ENCODE data around the gene ASTL. TPM values are rescaled to one million over a fixed set of nuclear protein-coding genes. Genes with fewer than 3 reads are reported as not detected.

Gene ASTL
- not detected in 2 replicates for total RNA-seq (2014; rRNA removed; shearing (Covaris generic))

DNA sequence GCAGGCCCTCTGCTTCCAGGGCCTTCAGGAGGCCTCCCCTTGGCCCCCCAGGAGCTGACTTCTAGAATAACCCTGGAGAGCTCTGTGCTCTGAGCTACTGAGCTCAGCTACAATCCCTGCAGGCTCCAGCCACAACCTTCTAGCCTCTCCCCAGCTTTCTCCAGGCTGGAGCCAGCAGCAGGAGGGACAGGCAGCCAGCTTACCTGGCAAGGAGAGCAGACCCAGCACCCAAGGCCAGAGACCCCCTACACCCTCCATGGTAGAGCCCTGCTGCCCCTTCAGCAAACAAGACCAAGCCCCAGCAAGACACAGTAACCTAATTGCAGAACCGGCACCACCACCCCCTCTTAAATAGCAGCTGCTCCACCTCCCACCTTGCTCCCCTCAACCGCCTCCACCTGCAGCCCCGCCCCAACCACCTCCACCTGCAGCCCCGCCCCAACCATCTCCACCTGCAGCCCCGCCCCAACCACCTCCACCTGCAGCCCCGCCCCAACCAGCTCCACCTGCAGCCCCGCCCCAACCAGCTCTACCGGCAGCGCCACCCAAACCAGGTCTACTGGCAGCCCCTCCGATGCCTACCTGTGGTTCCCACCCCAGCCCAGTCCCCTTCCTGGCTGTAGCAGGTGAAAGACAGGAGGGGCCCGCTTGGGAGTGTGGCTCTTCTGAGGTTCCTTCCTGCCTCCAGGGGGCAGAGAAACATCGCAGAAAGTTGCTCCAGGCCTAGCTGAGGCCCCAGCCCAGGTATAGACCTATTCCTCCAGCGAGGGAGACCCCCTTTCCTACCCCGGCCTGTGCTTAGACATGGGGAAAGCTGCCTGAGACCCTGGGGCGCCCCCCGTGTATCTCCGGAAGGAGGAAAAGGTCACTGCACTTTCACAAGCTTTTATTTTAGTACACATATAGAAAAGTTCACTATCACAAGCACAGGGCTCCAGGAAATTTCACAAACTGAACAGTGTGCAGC is at the start of gene ASTL:
Gene ASTL (minus strand): TSS at position 324 of the 967 bp plus-strand sequence. CDS start 66 bp downstream, at position 258.
- peak; percentile 42 to 58 for DNase-seq

DNA sequence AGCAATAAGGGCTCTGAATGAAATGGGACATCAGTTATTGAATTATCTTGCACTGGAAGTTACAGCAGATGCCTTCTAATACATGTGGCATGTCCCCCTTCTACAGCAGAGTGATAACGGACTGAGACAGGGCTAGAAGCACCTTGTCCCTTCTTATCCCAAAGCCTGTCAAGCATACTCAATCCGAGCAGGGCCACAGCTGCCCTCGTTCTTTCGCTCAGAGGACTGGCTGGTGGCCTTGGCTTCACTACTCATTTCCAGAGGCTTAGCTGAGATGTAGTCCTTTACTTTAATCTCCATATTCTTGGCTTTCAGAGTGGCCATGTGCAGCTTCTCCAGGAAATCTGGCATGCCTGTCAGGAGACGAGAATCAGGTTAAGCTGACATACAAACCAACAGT is 48.3 kb upstream of the ASTL start:
- no peak overlapping the region for H3K27ac ChIP-seq
- H3K9me3 ChIP-seq (replicated peaks): no peaks in the 10 kb centered on the region
- H3K27me3 ChIP-seq: no peaks in the 10 kb centered on the region
- H3K36me3 ChIP-seq: peaks cover 68% of the 10 kb centered on the region
- H3K4me1 ChIP-seq: no peaks in the 10 kb centered on the region
- H3K4me3 ChIP-seq: no peak overlapping the region
- DNase-seq: no peak

More for the DNA sequence above, at the start of gene ASTL:
- peaks cover 7% of the 10 kb centered on the region; the same call in 1 of the 2 replicates for H3K4me1 ChIP-seq
- H3K36me3 ChIP-seq: no peaks in the 10 kb centered on the region
- no peak within 1 kb of the TSS for H3K27ac ChIP-seq
- no peaks in the 10 kb centered on the region for H3K9me3 ChIP-seq (replicated peaks)
- no peak within 1 kb of the TSS for H3K4me3 ChIP-seq
- H3K27me3 ChIP-seq: no peaks in the 10 kb centered on the region; the same call in 1 of the 2 replicates

DNA sequence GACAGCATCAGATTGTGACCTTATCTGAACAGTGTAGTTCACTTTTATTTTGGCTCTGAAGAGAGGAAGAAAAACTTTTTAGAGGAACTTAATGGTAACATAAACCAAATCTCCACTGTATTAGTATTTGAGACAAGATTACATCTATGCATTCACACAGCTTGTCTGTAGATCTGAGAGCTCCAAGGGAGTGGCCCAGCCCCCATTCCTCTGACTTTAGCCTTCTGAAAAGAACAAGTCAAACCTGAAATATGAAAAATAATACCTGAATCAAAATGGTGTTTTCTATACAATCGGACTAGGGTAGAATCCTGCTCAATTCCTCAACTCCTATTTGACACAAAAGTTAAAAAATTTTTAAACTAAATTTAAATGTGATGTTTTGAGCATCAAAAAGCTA is 47.2 kb upstream of the ASTL start:
- H3K27me3 ChIP-seq: no peaks in the 10 kb centered on the region
- no peaks in the 10 kb centered on the region for H3K9me3 ChIP-seq (replicated peaks)
- H3K4me3 ChIP-seq: no peak overlapping the region
- no peak for DNase-seq
- peaks cover 59% of the 10 kb centered on the region for H3K36me3 ChIP-seq
- no peaks in the 10 kb centered on the region for H3K4me1 ChIP-seq
- no peak overlapping the region for H3K27ac ChIP-seq

DNA sequence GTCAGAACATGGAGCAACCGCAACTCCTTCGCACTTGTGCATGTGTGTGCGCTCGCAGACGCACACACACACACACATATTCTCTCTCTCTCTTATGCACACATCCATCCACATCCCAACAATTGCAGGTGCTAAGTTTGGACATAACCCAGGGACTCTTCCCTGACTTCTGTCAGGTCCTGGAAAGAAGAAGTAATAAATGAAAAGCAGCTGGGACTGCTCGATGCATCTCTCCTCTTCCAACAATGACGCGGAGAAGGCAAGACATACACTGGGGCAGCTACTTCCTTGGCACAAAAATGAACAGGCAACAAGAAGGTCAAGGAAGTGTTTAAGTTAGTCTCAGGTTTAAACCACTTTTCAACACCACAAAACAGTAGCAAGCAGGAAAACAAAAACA is 46.7 kb upstream of the ASTL start:
- H3K4me1 ChIP-seq: no peaks in the 10 kb centered on the region
- peaks cover 59% of the 10 kb centered on the region for H3K36me3 ChIP-seq
- no peaks in the 10 kb centered on the region for H3K27me3 ChIP-seq
- DNase-seq: no peak
- no peak overlapping the region for H3K27ac ChIP-seq
- H3K9me3 ChIP-seq (replicated peaks): no peaks in the 10 kb centered on the region
- H3K4me3 ChIP-seq: no peak overlapping the region

DNA sequence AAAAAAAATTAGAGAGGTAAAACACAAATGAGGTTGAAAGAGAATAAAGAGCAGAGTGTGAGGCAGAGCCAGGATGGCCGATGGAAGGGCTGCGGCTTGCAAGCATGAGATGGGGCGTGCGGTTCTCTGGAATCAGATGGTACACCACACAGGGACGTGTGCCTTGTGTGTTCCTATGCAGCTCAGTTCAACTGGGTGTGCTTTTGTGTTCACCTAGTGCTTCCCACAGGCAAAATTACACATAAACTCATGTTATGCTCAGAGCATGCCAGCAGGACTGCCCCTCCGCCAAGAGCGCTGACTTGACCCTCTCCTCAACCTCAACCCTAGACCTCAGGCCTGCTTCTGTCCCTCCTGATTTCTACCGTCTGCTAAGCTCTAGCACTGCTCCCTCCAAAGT is 45.9 kb upstream of the ASTL start:
- H3K9me3 ChIP-seq (replicated peaks): no peaks in the 10 kb centered on the region
- H3K27ac ChIP-seq: no peak overlapping the region
- H3K4me3 ChIP-seq: no peak overlapping the region
- no peaks in the 10 kb centered on the region for H3K27me3 ChIP-seq
- H3K4me1 ChIP-seq: no peaks in the 10 kb centered on the region
- DNase-seq: no peak
- peaks cover 52% of the 10 kb centered on the region for H3K36me3 ChIP-seq

DNA sequence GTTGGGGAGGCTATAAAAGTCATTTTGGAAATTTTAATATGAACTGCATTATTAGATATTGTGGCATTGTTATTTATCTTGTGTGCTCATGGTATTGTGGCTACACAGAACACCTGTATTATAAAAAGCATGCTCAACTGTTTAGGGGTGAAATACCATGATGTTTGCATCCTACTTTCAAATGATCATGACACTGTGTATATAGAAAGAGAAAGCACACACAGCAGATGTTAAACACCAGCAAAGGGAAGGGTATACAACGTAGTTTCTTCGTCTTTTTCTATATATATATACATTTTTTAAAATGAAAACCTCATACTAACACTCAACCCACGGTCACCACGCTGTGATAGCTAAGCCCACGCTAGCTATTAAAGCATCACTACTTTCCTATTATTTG is 43.2 kb upstream of the ASTL start:
- no peaks in the 10 kb centered on the region for H3K4me1 ChIP-seq
- no peak overlapping the region for H3K4me3 ChIP-seq
- H3K27ac ChIP-seq: no peak overlapping the region
- no peaks in the 10 kb centered on the region for H3K9me3 ChIP-seq (replicated peaks)
- no peaks in the 10 kb centered on the region for H3K27me3 ChIP-seq
- DNase-seq: no peak
- peaks cover 28% of the 10 kb centered on the region for H3K36me3 ChIP-seq

DNA sequence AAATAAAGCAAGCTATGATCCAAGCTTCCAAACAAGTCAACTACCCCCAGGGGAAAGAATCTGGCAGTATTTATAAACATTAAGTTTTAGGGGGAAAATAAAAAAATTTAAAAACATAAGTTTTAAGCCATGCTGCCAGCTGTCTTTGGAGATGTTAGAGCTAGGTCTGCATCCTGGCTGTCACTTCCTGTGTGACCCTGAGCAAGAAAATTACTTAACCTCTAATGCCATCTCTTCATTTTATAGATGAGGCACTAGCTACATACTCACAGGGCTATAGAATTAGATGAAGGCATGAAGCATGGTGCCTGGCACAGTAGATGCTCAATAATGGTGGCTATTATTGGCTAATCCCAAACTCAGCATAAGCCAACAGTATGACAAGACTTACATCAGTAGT is 42.2 kb upstream of the ASTL start:
- Histone ChIP-seq H3K27me3 (no peaks in the 10 kb centered on the region), H3K4me1 (no peaks in the 10 kb centered on the region), H3K27ac (no peak overlapping the region), H3K36me3 (peaks cover 18% of the 10 kb centered on the region), H3K4me3 (no peak overlapping the region), H3K9me3 (replicated peaks) (no peaks in the 10 kb centered on the region)
- DNase-seq: no peak

DNA sequence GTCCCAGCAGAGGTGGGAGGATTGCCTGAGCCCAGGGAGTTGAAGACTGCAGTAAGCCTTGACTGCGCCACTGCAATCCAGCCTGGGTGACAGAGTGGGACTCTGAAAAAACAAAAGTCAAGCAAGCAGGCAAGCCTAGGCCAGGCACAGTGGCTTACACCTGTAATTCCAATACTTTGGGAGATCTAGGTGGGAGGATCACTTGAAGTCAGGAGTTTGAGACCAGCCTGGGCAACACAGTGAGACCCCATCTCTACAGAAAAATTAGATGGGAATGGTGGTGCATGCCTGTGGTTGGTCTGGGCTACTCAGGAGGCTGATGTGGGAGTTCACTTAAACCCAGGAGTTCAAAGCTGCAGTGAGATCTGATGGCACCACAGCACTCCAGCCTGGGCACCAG is 41.7 kb upstream of the ASTL start:
- Histone ChIP-seq H3K27ac (no peak overlapping the region), H3K4me1 (no peaks in the 10 kb centered on the region), H3K9me3 (replicated peaks) (no peaks in the 10 kb centered on the region), H3K27me3 (no peaks in the 10 kb centered on the region), H3K36me3 (peaks cover 13% of the 10 kb centered on the region), H3K4me3 (no peak overlapping the region)
- no peak for DNase-seq

DNA sequence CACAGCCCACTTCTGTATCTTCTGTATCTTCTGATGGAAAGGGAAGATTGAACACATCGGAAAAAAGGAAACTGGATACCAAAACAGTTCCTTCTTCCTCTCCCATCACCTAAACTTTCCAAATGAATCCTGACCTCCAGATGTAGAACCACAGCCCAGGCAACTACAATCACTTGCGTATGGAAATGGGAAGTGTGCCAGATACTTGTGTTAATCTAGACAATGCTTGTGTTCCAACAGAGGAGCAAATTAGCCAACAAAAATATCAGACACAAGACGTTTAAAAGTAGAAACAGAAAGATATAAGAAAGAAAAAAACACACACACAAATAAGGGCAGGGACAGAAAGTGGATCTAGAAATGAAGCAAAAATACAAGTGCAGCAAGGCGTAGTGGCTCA is 38.4 kb upstream of the ASTL start:
- no peaks in the 10 kb centered on the region for H3K36me3 ChIP-seq
- DNase-seq: no peak
- no peak overlapping the region for H3K4me3 ChIP-seq
- H3K27me3 ChIP-seq: no peaks in the 10 kb centered on the region
- H3K4me1 ChIP-seq: no peaks in the 10 kb centered on the region
- no peak overlapping the region for H3K27ac ChIP-seq
- H3K9me3 ChIP-seq (replicated peaks): no peaks in the 10 kb centered on the region

DNA sequence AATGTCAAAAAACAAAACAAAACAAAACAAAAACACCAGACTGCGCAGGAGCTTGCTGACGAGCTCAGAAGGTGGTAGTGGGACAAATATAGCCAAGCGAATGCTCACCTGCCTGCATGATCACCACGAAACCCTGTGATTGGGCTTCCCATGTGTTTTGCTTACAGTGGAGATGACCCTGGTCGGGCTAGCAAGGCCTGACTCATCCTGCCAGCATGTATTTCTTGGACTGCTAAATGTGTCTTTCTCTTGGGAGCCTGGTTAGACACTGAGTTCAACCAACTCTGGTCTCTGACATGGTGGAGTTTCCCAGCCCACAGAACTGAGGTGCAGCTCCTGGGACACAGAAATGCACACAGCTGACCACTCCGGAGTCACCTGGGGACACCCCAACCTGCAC is 37.6 kb upstream of the ASTL start:
- DNase-seq: no peak
- H3K4me3 ChIP-seq: no peak overlapping the region
- H3K27me3 ChIP-seq: no peaks in the 10 kb centered on the region
- no peak overlapping the region for H3K27ac ChIP-seq
- no peaks in the 10 kb centered on the region for H3K9me3 ChIP-seq (replicated peaks)
- no peaks in the 10 kb centered on the region for H3K36me3 ChIP-seq
- H3K4me1 ChIP-seq: no peaks in the 10 kb centered on the region

DNA sequence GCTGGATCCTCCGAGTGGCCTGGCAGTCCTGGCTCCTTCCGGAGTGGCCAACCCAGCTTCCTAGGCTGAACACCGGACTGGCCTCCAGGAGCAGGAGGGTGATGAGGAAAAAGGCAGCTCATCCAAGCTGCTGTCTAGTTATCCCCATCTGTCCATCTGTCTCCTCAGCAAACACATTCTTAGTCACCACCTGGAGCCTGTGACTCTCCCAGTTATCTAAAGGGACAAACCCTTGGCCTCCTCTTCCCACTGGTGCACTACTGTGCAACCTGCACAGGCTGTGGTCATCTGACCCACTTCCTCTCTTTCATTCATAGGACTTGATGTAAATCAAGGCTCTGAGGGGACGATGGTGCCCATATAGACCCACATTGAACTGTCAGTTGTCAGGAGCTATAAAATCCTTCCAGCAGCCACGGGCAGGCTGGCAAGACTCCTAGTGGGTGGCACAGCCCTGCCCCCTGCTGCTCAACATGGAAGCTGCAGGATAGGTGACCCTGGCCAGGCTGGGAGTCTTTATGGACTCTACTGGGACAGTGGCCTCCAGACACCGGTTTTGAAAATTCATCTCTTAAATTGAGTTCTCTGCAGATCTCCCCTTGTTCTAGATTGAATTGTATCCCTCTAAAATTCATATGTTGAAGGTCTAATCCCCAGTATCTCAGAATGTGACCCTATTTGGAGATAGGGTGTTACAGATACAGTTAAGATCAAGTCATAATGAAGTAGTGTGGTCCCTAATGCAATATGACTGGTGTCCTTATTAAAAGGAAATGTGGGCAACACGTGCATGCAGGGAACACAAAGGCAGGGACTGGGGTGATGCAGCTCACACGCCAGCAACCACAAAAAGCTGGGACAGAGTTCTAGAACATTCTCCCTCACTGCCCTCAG is 36.2 kb upstream of the ASTL start:
- Histone ChIP-seq H3K4me3 (no peak overlapping the region), H3K27me3 (no peaks in the 10 kb centered on the region), H3K36me3 (no peaks in the 10 kb centered on the region), H3K4me1 (no peaks in the 10 kb centered on the region), H3K27ac (no peak overlapping the region), H3K9me3 (replicated peaks) (0 out of 2 replicates have a peak, but pooled peaks cover 6% of the 10 kb centered on the region)
- DNase-seq: peak; percentile 78 to 90

DNA sequence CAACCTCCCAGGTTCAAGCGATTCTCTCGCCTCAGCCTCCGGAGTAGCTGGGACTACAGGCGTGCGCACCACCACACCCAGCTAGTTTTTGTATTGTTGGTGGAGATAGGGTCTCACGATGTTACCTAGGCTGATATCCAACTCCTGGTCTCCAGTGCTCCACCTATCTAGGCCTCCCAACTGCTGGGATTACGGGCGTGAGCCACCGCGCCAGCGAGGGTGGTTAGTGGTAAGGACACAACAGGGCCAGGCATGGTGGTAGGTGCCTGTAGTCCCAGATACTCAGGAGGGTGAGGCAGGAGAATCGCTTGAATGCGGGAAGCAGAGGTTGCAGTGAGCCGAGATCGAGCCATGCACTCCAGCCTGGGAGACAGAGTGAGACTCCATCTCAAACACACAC is 33.5 kb upstream of the ASTL start:
- Histone ChIP-seq H3K27ac (no peak overlapping the region), H3K4me1 (peaks cover 19% of the 10 kb centered on the region), H3K27me3 (no peaks in the 10 kb centered on the region), H3K4me3 (no peak overlapping the region), H3K36me3 (no peaks in the 10 kb centered on the region), H3K9me3 (replicated peaks) (0 out of 2 replicates have a peak, but pooled peaks cover 6% of the 10 kb centered on the region)
- no peak for DNase-seq

DNA sequence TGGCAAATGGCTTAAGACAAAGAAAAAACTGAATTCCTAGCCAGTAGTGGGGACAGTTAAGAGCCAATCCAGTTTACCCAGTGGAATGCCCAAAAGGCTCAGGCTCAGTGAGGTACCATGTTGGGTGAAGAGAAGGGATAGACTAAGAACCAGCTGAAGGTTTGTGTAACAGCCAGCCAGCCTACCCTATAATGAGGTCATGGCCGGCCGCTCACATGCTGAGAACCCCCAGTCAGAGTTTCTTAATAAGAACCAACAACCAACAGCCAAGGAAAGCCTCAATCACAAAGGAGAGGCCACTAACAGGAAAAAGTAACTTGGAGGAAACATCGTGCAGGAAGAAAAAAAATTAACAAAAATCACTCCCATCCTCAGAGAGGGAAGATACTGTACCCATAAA is 32.3 kb upstream of the ASTL start:
- Histone ChIP-seq H3K4me1 (peaks cover 19% of the 10 kb centered on the region), H3K4me3 (no peak overlapping the region), H3K27ac (no peak overlapping the region), H3K9me3 (replicated peaks) (0 out of 2 replicates have a peak, but pooled peaks cover 6% of the 10 kb centered on the region), H3K36me3 (no peaks in the 10 kb centered on the region), H3K27me3 (no peaks in the 10 kb centered on the region)
- no peak for DNase-seq

DNA sequence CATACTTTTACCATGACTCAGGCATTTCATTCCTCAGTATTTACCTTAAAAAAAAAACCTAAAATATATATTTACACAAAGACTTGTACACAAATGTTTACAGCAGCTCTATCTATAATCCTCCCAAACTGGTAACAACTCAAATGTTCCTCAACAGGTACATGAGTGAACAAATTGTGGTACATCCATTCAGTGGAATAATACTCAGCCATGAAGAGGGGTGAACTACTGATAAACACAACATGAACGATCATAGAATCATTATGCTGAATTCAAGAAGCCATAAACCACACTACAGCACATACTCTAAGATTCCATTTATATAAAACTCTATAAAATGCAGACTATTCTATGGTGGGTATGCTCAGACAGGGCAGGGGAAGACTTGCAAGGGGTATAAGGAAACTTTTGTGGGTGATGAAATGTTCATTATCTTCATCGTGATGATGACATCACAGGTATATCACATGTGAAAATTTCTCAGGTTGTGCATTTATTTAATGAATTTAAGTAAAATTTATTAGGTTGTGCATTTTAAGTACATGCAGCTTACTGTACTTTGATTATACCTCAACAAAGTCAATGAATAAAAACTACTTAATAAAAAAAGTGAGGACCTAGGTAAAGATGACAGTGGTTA is 31.7 kb upstream of the ASTL start:
- peaks cover 21% of the 10 kb centered on the region for H3K4me1 ChIP-seq
- no peak overlapping the region for H3K4me3 ChIP-seq
- H3K9me3 ChIP-seq (replicated peaks): 0 out of 2 replicates have a peak, but pooled peaks cover 6% of the 10 kb centered on the region
- no peaks in the 10 kb centered on the region for H3K27me3 ChIP-seq
- DNase-seq: no peak
- no peaks in the 10 kb centered on the region for H3K36me3 ChIP-seq
- H3K27ac ChIP-seq: no peak overlapping the region
